DND-41 (cell line): ENCODE results near the gene RAPGEF1.

Experiments used
- ATAC-seq: fragments of 200-7000 bp; cut with Tn5 transposase; 3 replicates; pipeline ENCODE4 v1.9.1; 2021; ENCODE audit warnings: low read depth; ENCODE audit not compliant: insufficient read depth
- DNase-seq: peaks from one replicate; pipeline ENCODE4 v3.0.0-alpha.2; 2020
- H2AFZ ChIP-seq: 2 replicates; pipeline ENCODE4 v1.6.0; 2012; ENCODE audit warnings: low read depth, low read length
- H3K27ac ChIP-seq: 2 replicates; pipeline ENCODE4 v1.5.1; 2012; ENCODE audit warnings: low read length, inconsistent platforms
- H3K27me3 ChIP-seq: fragments of 200-600 bp; sonication (generic); 2 replicates; pipeline ENCODE4 v1.6.0; 2012; ENCODE audit warnings: low read length, mild to moderate bottlenecking, inconsistent platforms; ENCODE audit not compliant: insufficient read depth, poor library complexity
- H3K36me3 ChIP-seq: 2 replicates; pipeline ENCODE4 v1.5.1; 2012; ENCODE audit warnings: low read length, inconsistent platforms; ENCODE audit not compliant: insufficient read depth
- H3K4me1 ChIP-seq: 2 replicates; pipeline ENCODE4 v1.5.1; 2012; ENCODE audit warnings: mild to moderate bottlenecking, low read length; ENCODE audit not compliant: insufficient read depth
- H3K4me2 ChIP-seq: 2 replicates; pipeline ENCODE4 v1.6.0; 2012; ENCODE audit warnings: mild to moderate bottlenecking, moderate library complexity, low read length, inconsistent platforms; ENCODE audit not compliant: insufficient read depth
- H3K4me3 ChIP-seq, 2 experiments: fragments of 200-600 bp in 1 of 2; shearing (Covaris generic) in 1 of 2; 2 replicates each; pipeline ENCODE4 v1.5.1; 2012 to 2016; ENCODE audit warnings: inconsistent platforms in 2 of 2, low read length in 2 of 2, mild to moderate bottlenecking in 2 of 2, low read depth in 1 of 2, moderate library complexity in 1 of 2
- H3K79me2 ChIP-seq: 2 replicates; pipeline ENCODE4 v1.6.0; 2012; ENCODE audit warnings: low read length, inconsistent platforms; ENCODE audit not compliant: insufficient read depth
- H3K9ac ChIP-seq: 2 replicates; pipeline ENCODE4 v1.6.0; 2012; ENCODE audit warnings: low read depth, mild to moderate bottlenecking, inconsistent platforms, low read length, moderate library complexity
- H3K9me3 ChIP-seq: 2 replicates; pipeline ENCODE4 v1.5.1; 2012; ENCODE audit warnings: low read length, moderate library complexity, mild to moderate bottlenecking, inconsistent platforms; ENCODE audit not compliant: insufficient read depth, severe bottlenecking
- H4K20me1 ChIP-seq: 2 replicates; pipeline ENCODE4 v1.6.0; 2012; ENCODE audit warnings: low read length; ENCODE audit not compliant: insufficient read depth
- CTCF ChIP-seq: IDR thresholded peaks from 2 replicates; pipeline ENCODE4 v1.5.1; 2012; ENCODE audit warnings: borderline replicate concordance, low read length, moderate library complexity, mild to moderate bottlenecking; ENCODE audit not compliant: poor library complexity, severe bottlenecking; ENCODE audit errors: extremely low read depth
- EZH2 ChIP-seq: IDR thresholded peaks from 3 replicates; pipeline ENCODE4 v1.6.1; 2012; ENCODE audit warnings: borderline replicate concordance, low read depth, mild to moderate bottlenecking, moderate library complexity, low read length, inconsistent platforms; ENCODE audit not compliant: severe bottlenecking

RAPGEF1 gene

GRCh38 chr9:131714821-131715220 lies 25.1 kb downstream of the RAPGEF1 start:
- Histone ChIP-seq H3K36me3 (no peaks in the 10 kb centered on the region), H3K79me2 (peaks cover 56% of the 10 kb centered on the region), H2AFZ (no peak overlapping the region), H3K27me3 (no peaks in the 10 kb centered on the region), H3K9me3 (no peaks in the 10 kb centered on the region), H4K20me1 (peaks cover 61% of the 10 kb centered on the region), H3K4me3 (no peak overlapping the region), H3K4me1 (no peaks in the 10 kb centered on the region), H3K9ac (no peak overlapping the region), H3K27ac (no peak overlapping the region), H3K4me2 (no peak overlapping the region)
- no peak for ATAC-seq
- no peak for TF ChIP-seq CTCF
- TF ChIP-seq EZH2, result no peak
- no peak for DNase-seq

- no peak overlapping the region for H2AFZ ChIP-seq
- H3K79me2 ChIP-seq, result peaks cover 62% of the 10 kb centered on the region
- no peak for DNase-seq
- no peaks in the 10 kb centered on the region for H3K4me1 ChIP-seq
- H3K27ac ChIP-seq, result no peak overlapping the region
- no peaks in the 10 kb centered on the region for H3K36me3 ChIP-seq
- H3K9me3 ChIP-seq, result no peaks in the 10 kb centered on the region
- ATAC-seq, result no peak
- no peak overlapping the region for H3K9ac ChIP-seq
- TF ChIP-seq EZH2, result no peak
- no peak for TF ChIP-seq CTCF
- H3K27me3 ChIP-seq, result no peaks in the 10 kb centered on the region
- no peak overlapping the region for H3K4me3 ChIP-seq
- H3K4me2 ChIP-seq, result no peak overlapping the region
- peaks cover 67% of the 10 kb centered on the region for H4K20me1 ChIP-seq
Observed at GRCh38 chr9:131714161-131714646, 25.7 kb downstream of the RAPGEF1 start.

DNA sequence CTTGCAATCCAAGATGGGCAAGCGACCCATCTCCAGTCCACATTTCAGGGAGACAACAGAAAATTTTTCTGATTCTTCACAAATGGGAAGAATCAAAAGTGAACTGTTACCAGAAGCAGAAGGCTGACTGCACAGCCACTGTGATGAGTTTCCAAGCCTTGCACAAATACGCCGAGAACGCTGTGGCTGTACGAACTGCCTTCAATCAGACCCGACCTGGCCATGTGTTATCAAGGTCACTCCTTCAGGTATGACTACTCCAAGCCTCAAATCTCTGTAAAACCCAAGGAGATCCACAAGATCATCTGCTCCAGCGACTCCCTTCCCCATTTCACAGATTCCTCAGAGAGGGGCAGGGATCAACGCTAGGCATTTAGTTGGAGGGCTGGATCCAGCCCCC lies 26.9 kb downstream of the RAPGEF1 start:
- Histone ChIP-seq H3K27ac (no peak overlapping the region), H3K36me3 (no peaks in the 10 kb centered on the region), H3K9ac (no peak overlapping the region), H3K27me3 (no peaks in the 10 kb centered on the region), H3K4me2 (no peak overlapping the region), H4K20me1 (peaks cover 59% of the 10 kb centered on the region), H3K9me3 (no peaks in the 10 kb centered on the region), H2AFZ (no peak overlapping the region), H3K79me2 (peaks cover 54% of the 10 kb centered on the region), H3K4me3 (no peak overlapping the region), H3K4me1 (no peaks in the 10 kb centered on the region)
- DNase-seq (no peak), ATAC-seq (no peak)
- TF ChIP-seq CTCF (no peak), EZH2 (no peak)
